ENCODE data around the gene EPB41L3.
A peak's percentile ranks its signal among the peaks of the same experiment; 100 is the strongest.

EPB41L3 gene

DNA sequence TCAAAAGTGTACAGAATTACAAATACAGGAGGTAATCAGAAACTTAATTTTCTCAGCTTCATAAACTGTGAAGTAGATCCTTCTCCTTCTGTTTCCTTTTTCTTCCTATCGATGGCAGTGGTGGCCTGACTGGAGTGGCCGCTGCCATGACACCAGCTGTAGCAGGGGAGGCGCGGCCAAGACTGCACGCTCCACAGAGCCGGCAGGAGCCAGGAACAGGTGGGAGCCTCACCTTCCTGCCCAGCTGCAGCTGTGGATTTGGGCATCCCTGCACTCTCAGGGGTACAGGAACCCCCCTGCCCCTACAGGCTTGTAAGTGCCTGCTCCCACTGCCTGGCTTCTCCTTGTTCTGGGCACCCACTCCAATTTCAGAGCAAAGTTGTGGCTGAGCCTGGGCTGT lies 76.1 kb downstream of the EPB41L3 start:
- H3K4me3 ChIP-seq (ENCODE audit: low read length), result no peak overlapping the region
- TF ChIP-seq, protein P1, sequence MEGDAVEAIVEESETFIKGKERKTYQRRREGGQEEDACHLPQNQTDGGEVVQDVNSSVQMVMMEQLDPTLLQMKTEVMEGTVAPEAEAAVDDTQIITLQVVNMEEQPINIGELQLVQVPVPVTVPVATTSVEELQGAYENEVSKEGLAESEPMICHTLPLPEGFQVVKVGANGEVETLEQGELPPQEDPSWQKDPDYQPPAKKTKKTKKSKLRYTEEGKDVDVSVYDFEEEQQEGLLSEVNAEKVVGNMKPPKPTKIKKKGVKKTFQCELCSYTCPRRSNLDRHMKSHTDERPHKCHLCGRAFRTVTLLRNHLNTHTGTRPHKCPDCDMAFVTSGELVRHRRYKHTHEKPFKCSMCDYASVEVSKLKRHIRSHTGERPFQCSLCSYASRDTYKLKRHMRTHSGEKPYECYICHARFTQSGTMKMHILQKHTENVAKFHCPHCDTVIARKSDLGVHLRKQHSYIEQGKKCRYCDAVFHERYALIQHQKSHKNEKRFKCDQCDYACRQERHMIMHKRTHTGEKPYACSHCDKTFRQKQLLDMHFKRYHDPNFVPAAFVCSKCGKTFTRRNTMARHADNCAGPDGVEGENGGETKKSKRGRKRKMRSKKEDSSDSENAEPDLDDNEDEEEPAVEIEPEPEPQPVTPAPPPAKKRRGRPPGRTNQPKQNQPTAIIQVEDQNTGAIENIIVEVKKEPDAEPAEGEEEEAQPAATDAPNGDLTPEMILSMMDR (IDR thresholded peaks at IDR 0.05; ENCODE audit: insufficient read depth, low read depth, low read length, missing control alignments), result no peak
- DNase-seq (ENCODE audit: low read depth), result no peak

DNA sequence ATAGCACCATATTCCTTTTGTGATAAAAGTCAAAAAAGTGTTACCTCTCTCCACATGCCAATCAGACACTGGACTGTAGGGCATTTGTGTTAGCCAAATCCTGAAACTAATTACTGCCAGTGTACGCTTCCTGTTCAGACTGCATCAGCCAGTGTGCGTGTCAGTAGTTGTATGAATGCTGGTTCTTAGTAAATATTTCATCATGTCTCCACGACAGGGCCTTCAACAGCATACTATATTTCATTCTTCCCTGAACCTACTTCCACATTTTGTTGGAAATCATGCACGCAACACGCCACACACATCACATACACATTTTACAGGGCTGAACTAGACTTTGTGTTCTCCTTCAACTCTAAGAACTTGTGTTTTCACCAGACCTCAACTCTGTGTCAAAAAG lies 77.5 kb downstream of the EPB41L3 start:
- TF ChIP-seq, protein P1 (IDR thresholded peaks at IDR 0.05; ENCODE audit: insufficient read depth, low read depth, low read length, missing control alignments), result no peak
- no peak overlapping the region for H3K4me3 ChIP-seq (ENCODE audit: low read length)
- DNase-seq (ENCODE audit: low read depth), result no peak

DNA sequence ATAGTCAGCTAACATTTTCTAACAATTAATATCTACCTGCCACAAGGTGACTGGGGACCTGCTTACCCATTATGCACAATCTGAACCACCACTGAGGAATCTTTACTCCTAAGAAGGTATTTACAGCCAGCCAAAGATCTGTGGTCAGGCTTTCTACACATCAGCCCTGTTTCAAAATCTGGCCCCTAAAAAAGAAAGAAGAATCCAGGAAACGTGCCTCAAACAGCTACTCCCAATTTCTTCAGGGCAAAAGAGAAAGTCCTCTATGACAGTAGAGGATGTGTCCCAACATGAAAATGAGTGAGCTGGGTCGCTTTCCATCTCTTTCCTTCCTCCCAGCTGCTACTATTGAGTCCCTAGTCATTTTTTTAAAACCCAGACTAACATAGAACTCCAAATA lies 79.5 kb downstream of the EPB41L3 start:
- TF ChIP-seq, protein P1 (IDR thresholded peaks at IDR 0.05; ENCODE audit: insufficient read depth, low read depth, low read length, missing control alignments), result no peak
- DNase-seq (ENCODE audit: low read depth), result peak; percentile 26
- no peak overlapping the region for H3K4me3 ChIP-seq (ENCODE audit: low read length)

DNA sequence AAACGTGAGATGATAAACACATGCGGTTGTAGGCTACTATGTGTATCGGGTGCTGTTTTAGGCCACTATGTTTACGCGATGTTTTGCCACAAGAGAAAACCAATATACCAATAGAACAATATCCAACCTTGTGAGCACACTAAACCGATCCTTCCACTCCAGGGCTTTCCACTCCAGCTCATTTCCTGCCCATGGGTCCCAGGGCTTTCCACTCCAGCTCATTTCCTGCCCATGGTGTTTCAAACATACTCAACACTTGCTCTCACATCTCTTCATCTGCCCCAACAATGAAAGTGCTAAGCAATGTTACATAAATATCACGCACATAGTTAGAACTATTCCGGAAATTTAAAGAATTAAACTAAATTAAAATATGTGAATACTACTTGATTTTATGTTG lies 80.0 kb downstream of the EPB41L3 start:
- no peak overlapping the region for H3K4me3 ChIP-seq (ENCODE audit: low read length)
- TF ChIP-seq, protein P1 (IDR thresholded peaks at IDR 0.05; ENCODE audit: insufficient read depth, low read depth, low read length, missing control alignments), result no peak
- DNase-seq (ENCODE audit: low read depth), result no peak

DNA sequence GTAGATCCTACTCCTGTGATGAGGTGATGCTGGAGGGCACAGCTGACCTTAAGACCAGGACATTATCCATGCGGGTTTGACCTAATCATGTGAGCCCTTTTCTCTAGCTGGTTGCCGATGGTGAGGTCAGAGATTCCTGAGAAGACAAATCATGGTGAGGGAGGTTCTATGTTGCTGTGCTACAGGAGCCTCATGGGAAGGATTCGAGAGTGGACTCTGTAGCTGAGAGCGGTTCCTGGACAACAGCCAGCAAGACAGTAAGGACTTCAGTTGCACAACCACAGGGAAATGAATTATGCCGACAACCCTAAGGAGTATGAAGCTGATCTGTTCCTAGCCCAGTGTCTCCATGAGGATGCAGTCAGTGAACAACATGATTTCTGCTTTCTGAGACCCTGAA lies 80.4 kb downstream of the EPB41L3 start:
- peak; percentile 41 for DNase-seq (ENCODE audit: low read depth)
- H3K4me3 ChIP-seq (ENCODE audit: low read length), result no peak overlapping the region
- TF ChIP-seq, protein P1 (IDR thresholded peaks at IDR 0.05; ENCODE audit: insufficient read depth, low read depth, low read length, missing control alignments), result no peak

DNA sequence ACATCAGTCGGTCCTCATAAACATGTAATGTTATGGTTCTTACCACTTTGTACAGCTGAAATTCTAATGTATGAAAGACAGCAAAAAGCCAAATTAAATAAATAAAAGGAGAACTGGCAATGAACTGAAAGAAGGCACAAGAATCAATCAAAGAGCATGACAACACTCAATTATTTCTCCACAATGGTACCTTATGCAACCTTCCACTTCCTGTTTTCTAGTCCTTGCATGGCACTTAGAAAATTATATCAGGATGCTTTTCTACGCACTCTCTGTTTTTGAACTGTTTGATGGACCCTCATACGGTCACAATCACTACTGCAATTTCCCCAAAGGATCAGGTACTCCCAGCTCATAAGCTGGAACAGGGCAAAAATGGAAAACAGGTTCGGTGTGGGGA lies 81.6 kb downstream of the EPB41L3 start:
- no peak overlapping the region for H3K4me3 ChIP-seq (ENCODE audit: low read length)
- no peak for DNase-seq (ENCODE audit: low read depth)
- TF ChIP-seq, protein P1 (IDR thresholded peaks at IDR 0.05; ENCODE audit: insufficient read depth, low read depth, low read length, missing control alignments), result no peak

DNA sequence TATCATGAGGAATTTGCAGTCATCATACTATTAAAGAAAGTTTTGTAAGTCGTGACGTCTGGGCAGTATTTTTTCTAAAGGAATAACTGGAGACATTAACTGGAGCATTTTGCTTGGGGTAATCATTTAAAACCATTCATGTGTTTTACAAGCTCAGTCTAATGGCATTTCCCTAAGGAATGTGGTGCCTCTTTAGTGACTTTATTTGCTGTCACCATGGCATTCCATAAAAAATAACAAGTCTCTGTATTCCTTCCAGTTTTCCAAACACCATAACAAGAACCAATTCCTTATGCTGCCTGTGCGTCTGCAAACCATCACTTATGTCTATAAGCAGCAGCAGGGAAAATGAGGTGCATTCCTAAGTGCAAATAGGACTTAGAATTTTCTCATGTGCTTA lies 82.8 kb downstream of the EPB41L3 start:
- TF ChIP-seq, protein P1 (IDR thresholded peaks at IDR 0.05; ENCODE audit: insufficient read depth, low read depth, low read length, missing control alignments), result no peak
- no peak for DNase-seq (ENCODE audit: low read depth)
- no peak overlapping the region for H3K4me3 ChIP-seq (ENCODE audit: low read length)

Measured in epithelial cell of esophagus (primary cell).